ENCODE results near the gene ZBTB5.
A peak's percentile ranks its signal among the peaks of the same experiment; 100 is the strongest.
"Not testable (repeated sequence)": the region's sequence is repeated elsewhere in the genome, so short reads cannot be mapped to it uniquely, and the experiment has no call there.

Gene ZBTB5

DNA sequence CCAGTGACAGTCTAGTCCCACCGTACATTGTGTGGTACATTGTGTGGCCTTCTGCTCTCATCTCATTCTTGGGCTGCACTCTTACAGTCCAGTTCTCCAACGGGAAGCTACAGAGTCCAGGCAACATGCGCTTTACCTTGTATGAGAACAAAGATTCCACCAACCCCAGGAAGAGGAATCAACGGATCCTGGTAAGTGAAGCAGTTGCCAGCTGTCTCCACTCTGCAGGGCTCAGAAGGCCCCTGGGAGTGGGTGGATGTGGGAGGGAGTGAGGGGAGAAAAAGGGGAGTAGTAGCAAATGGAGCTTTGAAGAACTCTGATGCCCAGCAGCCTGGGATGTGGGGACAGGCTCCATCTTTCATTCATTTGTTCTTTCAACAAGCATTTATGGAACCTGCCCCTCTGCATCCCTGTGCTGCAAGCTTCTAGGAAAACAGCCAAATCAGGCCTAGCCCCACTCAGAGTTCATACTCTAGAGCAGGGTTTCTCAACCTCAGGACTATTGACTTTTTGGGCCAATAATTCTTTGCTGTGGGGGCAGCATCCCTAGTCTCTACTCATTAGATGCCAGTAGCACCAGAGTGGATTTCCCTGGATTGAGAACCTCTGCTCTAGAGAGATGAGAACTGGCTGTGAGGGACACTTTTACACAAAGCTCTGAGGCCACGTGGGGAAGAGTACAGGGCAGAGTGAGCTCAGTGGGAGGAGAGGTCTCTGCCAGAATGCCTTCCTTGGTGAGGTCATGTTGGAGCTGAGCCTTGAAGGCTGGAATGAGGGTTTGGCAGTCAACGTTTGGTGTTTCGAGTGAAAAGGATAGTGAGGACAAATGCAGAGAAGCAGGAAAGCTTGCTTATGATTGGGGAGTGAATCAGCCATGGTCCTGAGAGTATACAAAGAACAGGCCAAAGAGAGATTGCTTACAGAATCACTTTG, 21.6 kb upstream of the ZBTB5 start:
- no peak for DNase-seq (ENCODE audit: low read depth in 2 of 2)

DNA sequence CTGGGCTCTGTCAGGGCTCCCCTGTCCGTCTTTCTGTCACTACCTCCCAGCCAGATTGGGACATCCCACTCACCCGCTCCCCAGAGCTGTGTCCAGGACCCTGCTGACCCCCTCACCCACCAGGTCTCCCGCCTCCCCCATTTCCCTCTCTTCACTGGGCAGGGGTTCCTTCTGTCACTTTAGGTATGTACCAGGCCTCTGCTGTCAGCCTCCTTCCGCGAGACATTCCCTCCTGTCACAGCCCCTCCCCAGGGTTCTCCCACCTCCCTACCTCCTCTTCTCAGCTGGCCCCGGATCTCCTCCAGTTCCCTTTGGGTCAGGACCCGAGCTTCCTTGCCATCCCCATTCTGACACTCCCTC, 21.0 kb upstream of the ZBTB5 start:
- no peak for DNase-seq (ENCODE audit: low read depth in 2 of 2)

DNA sequence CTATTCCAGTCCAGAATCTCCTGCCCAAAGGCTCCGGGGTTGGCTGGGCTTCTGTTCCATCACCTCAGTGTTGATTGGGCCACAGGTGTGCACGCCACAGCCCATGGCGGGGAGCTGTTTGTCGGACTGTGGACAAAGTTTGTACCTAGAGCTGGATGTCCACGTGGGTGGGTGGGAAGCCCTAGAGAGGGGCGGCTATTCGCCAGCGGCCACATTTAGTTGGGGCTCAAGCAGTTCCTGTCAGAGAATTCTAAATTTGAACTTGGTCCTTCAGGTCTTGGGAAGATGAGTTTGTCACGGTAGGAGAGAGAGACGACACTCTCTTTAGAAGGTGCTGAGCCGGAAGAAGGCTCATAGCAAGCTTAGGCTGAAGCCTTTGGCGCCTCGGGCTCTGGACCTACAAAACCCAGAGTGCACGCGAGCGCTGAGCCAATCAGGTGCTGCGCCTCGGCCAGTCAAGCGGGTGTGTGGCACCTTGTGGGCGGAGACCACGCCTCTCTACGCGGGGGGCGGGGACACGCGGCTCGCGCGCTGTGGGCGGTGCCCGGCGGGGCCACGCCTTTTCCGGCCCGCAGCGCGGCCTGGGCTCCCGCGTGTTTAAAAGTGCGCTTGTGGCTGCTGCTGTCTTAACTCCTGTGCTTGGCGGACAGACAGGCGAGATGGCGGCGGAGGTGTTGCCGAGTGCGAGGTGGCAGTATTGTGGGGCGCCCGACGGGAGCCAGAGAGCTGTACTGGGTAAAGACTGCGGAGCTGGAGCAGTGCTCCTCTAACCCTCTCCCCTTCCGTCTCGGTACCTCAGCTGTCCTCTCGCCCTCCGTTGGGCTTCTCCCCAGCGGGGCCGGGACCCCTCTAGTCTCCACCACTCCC, 20.4 kb upstream of the ZBTB5 start, which contains the start of gene POLR1E:
Gene POLR1E, plus strand, starts transcription at position 560 of the 867 bp plus-strand sequence. Its CDS starts 100 bp downstream, at position 660.
- peak; percentile 91 to 97 for DNase-seq (ENCODE audit: low read depth in 2 of 2)

DNA sequence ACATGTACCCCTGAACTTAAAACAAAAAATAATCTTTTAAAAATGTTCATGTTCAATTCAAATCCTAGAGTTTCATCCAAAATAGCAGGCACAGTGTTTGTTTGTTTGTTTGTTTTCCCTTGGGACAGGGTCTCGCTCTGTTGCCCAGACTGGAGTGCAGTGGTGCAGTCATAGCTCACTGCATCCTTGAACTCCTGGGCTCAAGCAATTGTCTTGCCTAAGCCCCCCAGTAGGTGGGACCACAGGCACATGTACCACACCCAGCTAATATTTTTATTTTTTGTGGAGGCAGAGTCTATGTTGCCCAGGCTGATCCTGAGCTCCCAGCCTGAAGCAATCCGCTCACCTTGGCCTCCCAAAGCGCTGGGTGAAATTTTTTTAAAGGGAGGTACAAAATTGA, 15.5 kb upstream of the ZBTB5 start:
- DNase-seq (ENCODE audit: low read depth in 2 of 2): no peak

DNA sequence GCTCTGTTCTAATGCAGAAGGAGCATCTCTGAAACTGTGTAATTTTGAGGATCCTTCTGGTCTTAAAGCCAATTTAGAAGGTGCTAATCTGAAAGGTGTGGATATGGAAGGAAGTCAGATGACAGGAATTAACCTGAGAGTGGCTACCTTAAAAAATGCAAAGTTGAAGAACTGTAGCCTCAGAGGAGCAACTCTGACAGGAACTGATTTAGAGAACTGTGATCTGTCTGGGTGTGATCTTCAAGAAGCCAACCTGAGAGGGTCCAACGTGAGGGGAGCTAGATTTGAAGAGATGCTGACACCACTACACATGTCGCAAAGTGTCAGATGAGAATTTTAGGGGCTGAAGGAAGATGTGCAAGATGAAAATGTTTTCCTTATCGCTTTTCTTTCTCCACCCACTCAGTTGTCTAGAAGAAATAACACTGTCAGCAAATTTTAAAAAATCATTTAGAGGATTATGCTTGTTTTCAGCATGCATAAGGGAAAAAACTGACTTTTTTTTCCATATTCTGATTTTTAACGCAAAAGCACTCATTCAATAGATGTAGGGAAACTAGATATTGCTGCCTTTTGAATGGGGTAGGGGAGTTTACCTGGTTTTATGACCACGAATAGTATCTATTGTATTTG, 12.9 kb upstream of the ZBTB5 start:
- not testable (repeated sequence) for DNase-seq (ENCODE audit: low read depth in 2 of 2)

DNA sequence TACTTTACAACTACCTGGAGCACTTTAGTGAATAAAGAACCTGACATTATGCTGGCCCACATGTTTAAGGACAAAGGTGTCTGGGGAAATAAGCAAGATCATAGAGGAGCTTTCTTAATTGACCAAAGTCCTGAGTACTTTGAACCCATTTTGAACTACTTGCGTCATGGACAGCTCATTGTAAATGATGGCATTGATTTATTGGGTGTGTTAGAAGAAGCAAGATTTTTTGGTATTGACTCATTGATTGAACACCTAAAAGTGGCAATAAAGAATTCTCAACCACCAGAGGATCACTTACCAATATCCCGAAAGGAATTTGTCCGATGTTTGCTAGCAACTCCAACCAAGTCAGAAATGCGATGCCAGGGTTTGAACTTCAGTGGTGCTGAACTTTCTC, 12.2 kb upstream of the ZBTB5 start:
- DNase-seq (ENCODE audit: low read depth in 2 of 2): not testable (repeated sequence)

DNA sequence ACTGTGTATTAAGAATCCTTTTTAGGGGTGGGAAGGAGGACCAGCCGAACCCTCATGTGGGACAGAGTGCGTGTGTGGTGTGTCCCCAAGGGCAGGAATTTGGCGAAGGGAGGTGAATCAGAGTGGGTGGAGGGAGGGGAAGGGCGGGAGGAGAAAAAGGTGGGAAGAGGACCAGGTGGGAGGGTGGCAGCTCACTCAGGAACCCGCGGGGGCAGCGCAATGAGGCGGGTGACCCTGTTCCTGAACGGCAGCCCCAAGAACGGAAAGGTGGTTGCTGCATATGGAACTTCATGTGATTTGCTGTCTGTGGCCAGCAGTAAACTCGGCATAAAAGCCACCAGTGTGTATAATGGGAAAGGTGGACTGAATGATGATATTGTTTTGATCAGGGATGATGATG, 11.7 kb upstream of the ZBTB5 start:
- no peak for DNase-seq (ENCODE audit: low read depth in 2 of 2)

DNA sequence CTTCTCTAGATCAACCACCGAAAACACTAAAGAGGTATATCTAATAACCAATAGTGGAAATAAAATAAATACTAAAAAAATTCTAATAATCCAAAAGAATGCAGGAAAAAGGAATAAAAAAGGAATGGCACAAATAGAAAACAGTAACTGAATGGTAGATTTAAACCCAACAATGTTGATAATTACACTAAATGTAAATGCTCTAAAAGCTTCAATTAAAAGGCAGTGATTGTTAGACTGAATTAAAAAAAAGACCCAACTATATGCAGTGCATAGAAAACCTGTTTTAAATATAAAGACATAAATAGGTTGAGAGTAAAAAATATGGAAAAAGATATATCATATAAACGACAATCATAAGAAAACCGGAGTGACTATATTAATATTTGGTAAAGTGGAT, 9.2 kb upstream of the ZBTB5 start:
- DNase-seq (ENCODE audit: low read depth in 2 of 2): no peak

DNA sequence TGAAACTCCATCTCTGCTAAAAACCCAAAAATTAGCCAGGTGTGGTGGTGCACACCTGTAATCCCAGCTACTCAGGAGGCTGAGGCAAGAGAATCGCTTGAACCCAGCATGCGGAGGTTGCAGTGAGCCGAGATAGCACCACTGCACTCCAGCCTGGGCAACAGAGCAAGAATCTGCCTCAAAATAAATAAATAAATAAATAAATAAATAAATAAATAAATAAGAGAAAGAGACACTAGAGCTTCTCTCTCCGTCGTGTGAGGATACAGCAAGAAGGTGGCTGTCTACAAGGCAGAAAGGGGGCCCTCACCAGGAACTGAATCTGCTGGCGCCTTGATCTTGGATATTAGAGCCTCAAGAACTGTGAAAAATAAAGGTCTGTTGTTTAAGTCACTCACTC, 8.7 kb upstream of the ZBTB5 start:
- DNase-seq (ENCODE audit: low read depth in 2 of 2): not testable (repeated sequence)

DNA sequence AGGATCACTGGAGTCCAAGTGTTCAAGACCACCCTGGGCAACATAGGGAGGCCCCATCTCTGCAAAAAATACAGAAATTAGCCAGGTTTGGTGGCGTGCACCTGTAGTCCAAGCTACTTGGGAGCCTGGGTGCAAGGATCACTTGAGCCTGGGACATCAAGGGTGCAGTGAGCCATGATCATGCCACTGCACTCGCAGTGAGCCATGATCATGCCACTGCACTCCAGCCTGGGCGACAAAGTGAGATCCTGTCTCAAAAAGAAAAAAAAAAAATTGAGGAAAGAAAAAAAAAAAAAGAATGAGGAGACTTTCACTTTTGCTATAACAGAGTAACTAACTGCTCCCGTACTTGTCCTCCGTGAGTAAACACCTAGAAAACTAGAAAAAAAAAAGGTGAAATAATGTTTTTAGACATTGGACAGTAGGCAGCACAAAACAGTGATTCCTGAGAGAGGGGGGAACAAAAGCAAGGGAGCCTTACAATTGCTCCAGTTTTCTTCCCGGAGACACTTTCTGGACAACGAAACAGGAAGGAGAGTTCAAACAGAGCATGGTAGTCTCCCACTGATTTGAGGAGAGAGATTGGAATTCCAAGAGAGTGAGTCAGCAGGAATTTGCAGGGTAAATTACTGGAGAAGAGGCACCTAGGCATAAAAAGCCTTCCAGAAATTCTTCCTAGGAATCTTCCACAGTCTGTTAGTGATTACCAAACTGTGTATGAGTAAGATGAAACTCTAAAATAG, 6.9 kb upstream of the ZBTB5 start:
- DNase-seq (ENCODE audit: low read depth in 2 of 2): no peak

DNA sequence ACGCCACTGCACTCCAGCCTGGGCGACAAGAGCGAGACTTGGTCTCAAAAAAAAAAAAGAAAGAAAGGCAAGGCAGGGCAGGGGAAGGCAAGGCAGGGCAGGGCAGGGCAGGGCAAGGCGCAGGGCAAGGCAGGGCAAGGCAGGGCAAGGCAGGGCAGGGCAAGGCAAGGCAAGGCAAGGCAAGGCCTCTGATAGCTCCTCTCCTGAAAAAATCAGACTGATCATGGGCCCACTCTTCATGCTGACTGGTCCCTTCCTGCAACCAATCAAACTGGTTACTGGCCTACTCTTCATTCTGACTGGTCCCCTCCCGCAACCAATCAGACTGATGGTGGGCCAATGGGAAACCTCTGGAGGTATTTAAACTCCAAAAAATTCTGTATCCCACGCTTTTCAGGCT, 3.4 kb upstream of the ZBTB5 start:
- DNase-seq (ENCODE audit: low read depth in 2 of 2): no peak

DNA sequence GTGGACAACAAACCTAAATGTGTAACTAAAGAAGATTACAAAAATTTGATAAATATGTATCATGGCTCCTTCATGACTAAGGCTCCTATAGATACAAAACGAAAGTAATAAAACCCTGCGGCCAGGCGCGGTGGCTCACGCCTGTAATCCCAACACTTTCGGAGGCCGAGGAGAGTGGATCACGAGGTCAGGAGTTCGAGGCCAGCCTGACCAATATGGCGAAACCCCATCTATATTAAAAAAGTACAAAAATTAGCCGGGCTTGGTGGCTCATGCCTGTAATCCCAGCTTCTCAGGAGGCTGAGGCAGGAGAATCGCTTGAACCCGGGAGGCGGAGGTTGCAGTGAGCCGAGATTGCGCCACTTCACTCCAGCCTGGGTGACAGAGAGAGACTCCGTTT, 2.3 kb upstream of the ZBTB5 start:
- DNase-seq (ENCODE audit: low read depth in 2 of 2): not testable (repeated sequence)

DNA sequence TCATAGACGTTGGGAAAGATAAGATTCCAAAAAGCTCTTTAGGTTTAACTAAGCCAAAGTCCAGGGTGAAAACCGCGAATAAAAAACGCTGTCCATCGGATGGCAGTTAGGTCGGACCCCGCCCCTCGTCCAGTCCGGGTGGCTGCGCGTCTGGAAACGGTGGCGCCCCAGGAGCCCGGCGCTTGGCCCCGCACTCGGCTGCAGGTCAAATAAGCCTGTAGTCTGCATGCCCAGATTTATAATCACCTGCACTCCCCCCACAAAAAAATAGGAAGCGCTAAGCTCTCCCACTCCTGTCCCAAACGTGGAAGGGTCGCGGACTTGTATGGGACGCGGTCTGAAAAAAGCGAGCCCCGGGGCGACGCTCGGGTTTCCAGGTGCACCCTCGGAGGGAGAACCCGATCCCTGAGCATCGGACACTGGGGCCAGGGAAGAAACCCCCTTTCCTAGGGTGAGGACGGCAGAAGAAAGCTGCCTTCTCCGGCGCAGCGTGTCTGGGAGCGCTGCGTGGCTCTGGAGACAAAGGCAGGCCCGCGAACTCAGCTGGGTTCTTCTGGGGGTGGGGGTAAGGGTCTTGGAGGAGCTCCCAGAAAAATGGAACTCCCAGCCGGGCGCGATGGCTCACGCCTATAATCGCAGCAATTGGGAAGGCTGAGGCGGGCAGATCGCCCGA, 923 bp upstream of the ZBTB5 start:
- DNase-seq (ENCODE audit: low read depth in 2 of 2): no peak

DNA sequence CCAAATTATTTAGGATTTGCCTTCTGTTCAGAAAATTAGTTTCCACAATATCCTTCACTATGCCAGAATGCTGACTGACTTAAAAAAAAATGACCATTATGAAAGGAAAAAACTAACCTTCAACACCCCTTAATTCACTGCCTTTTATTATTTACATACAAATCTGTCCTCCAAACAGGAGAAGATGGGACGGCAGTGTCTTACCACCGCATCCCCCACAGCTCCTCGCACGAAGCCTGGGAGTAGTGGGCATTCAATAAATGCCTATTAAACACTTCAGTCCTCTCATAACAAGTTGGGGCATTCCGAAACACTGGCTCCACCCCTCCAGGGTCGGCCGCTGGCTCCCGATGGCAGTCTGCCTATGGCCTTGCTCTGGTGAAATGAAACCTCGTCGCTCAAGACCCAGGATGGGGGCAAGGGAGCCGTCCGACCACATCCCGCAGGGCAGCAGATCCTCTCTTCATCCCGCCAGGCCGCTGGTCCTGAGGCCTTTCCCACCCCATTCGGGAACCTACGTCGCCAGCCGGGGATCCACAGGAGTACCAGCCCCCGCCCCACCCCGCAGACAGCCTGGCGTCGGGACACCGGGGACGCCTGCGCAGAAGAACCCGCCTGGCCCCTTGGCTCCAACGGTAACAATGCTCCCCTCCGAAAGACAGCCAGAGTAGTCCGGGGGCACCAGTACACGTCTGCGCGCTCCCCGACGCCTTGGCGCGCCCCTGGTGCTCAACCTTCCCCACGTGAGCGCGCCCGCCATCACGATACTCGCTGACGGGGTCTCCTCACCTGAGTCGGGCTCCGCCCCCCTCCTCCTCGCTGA, 613 bp downstream of the ZBTB5 start:
- peak; percentile 13 to 40 for DNase-seq (ENCODE audit: low read depth in 2 of 2)

DNA sequence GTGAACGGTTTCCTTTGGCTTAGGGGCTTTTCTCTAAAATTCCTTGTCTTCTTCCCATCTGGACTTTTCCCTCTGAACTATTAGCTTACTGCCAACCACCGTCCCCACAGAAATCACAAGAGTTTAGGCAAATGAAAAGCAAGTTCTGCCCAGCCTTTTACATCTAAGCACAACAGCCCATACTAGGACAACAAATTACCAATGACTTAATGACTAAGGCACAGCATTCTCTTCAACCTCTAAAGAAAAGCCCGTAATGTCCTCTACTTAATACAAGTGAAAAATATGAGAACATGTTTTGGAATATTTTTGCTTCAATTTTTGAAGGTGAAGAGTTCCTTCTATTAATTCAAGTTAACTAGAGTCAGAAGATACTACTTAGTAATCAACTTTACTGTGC, 1.2 kb downstream of the ZBTB5 start:
- no peak for DNase-seq (ENCODE audit: low read depth in 2 of 2)

DNA sequence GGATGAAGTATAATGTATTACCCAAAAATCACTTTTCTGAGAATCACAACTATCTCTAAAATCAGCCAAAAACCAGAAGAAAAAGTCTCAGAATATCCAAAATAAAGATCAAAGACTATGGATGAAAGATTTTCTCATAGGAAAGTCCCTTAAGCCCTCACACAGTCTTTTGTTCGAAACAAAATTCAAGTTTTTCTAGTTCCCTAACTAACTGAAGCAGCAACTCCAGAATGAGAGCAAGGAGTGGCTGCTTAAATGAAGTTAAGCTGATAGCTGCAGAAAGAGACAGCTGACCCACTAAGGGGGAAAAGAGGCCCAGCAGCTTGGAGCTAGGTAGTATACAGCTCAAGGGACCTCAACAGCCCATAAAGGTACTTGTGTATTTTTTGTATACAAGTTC, 8.4 kb downstream of the ZBTB5 start:
- DNase-seq (ENCODE audit: low read depth in 2 of 2): no peak

DNA sequence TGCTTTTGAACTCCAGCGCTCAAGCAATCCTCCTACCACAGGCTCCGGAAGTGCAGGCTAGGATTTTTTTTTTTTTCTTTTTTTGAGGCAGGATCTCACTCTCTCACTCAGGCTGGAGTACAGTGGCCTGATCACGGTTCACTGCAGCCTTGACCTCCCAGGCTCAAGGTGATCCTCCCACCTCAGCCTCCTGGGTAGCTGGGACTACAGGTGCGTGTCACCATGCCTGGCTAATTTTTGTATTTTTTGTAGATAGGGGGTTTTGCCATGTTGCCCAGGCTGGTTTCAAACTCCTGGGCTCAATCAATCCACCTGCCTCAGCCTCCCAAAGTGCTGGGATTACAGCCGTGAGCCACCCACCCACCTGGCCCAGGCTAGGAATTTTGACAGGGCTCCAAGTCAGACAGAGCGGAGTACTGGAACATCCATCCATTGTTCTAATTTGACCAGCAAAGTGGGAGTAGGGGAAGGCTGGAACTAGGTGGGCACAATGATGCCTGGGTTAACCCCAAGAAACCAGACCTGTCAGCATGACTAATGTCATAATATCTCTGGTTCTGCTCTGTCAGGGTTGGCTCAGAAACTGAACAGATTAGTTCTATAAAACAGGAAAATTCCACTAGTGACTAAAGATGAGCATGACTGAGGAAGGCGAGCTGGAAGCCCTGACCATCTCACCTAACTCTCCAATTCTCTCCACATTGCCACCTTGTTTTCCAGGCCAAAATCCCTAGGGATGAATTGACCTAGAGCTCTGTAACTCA, 9.2 kb downstream of the ZBTB5 start:
- DNase-seq (ENCODE audit: low read depth in 2 of 2): no peak

DNA sequence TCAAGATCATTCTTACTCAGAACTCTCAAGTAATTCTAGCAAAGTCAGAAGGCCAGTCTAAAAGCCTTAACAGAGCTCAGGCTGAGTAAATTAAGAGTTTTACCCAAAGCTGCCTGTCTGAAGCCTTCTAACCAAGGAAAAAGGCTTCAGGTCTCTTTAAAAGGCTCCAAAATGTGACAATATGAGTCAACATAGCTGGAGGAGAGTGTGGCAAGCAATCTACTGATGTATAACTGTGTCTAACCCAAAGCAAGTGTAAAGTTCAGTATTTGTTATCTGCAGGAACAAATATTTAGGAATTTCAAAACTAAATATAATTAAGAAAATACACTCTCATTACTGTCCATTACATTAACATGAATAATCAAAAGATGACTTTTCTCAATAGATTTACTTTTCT, 11.0 kb downstream of the ZBTB5 start:
- DNase-seq (ENCODE audit: low read depth in 2 of 2): no peak

DNA sequence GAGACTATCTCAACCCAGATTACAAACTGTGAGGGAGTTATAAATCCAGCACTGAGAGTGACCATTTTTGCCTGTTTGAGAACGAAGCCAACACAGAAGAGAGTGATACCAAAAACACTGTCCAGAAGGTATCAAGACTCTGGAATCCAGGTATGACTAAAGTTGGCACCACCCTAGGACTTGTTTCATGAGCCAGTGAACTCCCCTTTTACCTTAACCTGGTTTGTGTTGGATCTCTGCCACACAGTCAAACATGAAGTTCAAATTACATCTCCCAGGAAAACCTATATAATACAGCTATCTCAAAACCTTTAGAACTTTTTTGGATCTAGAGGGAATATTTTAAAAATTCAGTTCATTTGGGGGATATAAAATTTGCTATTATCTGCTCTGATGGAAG, 11.4 kb downstream of the ZBTB5 start:
- no peak for DNase-seq (ENCODE audit: low read depth in 2 of 2)

Measured in stimulated activated CD4-positive, alpha-beta T cell treated with anti-CD3 and anti-CD28 coated beads, Interleukin-1b, Interleukin-23, amount 100 ng/mL, for 1 hour (primary cell).